ENCODE data around the gene FADS3.

FADS3 gene

GRCh38 chr11:61926235-61926634, 34.9 kb upstream of the FADS3 start:
- no peak overlapping the region for H3K4me3 ChIP-seq (ENCODE audit: low read depth, low read length)
- DNase-seq (ENCODE audit: low read depth) = no peak
- TF ChIP-seq CTCF (IDR thresholded peaks at IDR 0.05; ENCODE audit: control insufficient read depth, extremely low read depth, insufficient read depth) = no peak

DNA sequence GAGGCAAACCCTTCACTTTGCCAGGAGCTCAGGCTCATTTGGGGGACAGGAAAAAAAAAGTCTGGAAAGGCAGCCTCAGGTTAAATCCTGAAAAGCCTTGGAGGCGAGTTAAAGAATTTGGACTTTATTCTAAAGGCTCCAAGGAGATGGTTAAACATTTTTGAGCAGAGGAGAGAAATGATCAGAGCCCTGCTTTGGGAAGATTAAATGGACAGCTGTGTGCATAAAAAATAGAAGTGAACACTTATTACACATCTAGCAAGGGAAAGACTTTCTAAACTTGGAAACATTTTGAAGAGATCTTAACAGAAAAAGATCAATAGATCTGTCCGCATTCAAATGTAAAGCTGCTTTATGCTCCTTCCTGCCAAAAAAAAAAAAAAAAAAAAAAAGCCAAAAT, 34.4 kb upstream of the FADS3 start:
- H3K4me3 ChIP-seq (ENCODE audit: low read depth, low read length) = no peak overlapping the region
- TF ChIP-seq CTCF (IDR thresholded peaks at IDR 0.05; ENCODE audit: control insufficient read depth, extremely low read depth, insufficient read depth) = no peak
- DNase-seq (ENCODE audit: low read depth) = no peak

- H3K4me3 ChIP-seq (ENCODE audit: low read depth, low read length) = no peak overlapping the region
- TF ChIP-seq CTCF (IDR thresholded peaks at IDR 0.05; ENCODE audit: control insufficient read depth, extremely low read depth, insufficient read depth) = no peak
- DNase-seq (ENCODE audit: low read depth) = no peak
Observed at GRCh38 chr11:61924064-61924455, 32.7 kb upstream of the FADS3 start.

- no peak for DNase-seq (ENCODE audit: low read depth)
- no peak overlapping the region for H3K4me3 ChIP-seq (ENCODE audit: low read depth, low read length)
- no peak for TF ChIP-seq CTCF (IDR thresholded peaks at IDR 0.05; ENCODE audit: control insufficient read depth, extremely low read depth, insufficient read depth)
Observed at GRCh38 chr11:61923166-61924063, 32.1 kb upstream of the FADS3 start.

GRCh38 chr11:61922539-61922938, 31.2 kb upstream of the FADS3 start:
- DNase-seq (ENCODE audit: low read depth) = no peak
- H3K4me3 ChIP-seq (ENCODE audit: low read depth, low read length) = no peak overlapping the region
- no peak for TF ChIP-seq CTCF (IDR thresholded peaks at IDR 0.05; ENCODE audit: control insufficient read depth, extremely low read depth, insufficient read depth)

DNA sequence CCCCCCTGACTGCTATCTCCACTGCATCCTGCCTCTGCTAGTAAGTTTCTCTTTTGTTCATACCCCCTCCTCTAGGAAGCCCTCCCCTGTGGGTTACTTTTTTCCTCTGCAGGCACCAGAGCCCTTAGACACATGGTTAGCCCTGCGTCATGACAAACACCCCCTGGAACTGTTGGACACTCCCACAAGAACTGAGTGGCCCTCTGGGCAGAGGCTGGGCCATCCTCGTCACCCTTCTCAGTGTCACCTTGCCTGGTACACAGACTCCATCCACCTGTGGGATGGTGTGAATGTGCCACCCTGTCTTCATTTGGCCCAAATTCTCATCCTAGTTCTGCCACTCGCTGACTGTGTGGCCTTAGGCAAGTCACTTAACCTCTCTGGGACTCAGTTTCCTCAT, 30.1 kb upstream of the FADS3 start:
- no peak for DNase-seq (ENCODE audit: low read depth)
- no peak overlapping the region for H3K4me3 ChIP-seq (ENCODE audit: low read depth, low read length)
- TF ChIP-seq CTCF (IDR thresholded peaks at IDR 0.05; ENCODE audit: control insufficient read depth, extremely low read depth, insufficient read depth) = no peak
